Loucy (cell line): Measurements from ENCODE around the gene CIDEA.

Source experiments
- H2AFZ ChIP-seq: fragments of 200-600 bp; sonication (generic); 2 replicates; pipeline ENCODE4 v1.6.0; 2016; ENCODE audit warnings: antibody characterized with exemption, mild to moderate bottlenecking, low read length, moderate library complexity
- H3F3A ChIP-seq: fragments of 200-600 bp; 2 replicates; pipeline ENCODE4 v1.6.0; 2016; ENCODE audit warnings: antibody characterized with exemption, low read depth, mild to moderate bottlenecking
- H3K27me3 ChIP-seq: fragments of 200-600 bp; sonication (generic); 2 replicates; pipeline ENCODE4 v1.6.1; 2014; ENCODE audit warnings: low read length, mild to moderate bottlenecking; ENCODE audit not compliant: insufficient read depth, poor library complexity, severe bottlenecking
- H3K36me3 ChIP-seq: fragments of 200-600 bp; sonication (generic); 2 replicates; pipeline ENCODE4 v1.6.1; 2016; ENCODE audit warnings: low read length; ENCODE audit not compliant: insufficient read depth
- H3K4me1 ChIP-seq: fragments of 200-600 bp; sonication (generic); 2 replicates; pipeline ENCODE4 v1.5.1; 2014; ENCODE audit warnings: low read length, mild to moderate bottlenecking; ENCODE audit not compliant: insufficient read depth, poor library complexity, severe bottlenecking
- H3K4me2 ChIP-seq: fragments of 200-600 bp; sonication (generic); 2 replicates; pipeline ENCODE4 v1.6.0; 2014; ENCODE audit warnings: antibody characterized with exemption, low read length, low read depth, mild to moderate bottlenecking; ENCODE audit not compliant: poor library complexity, severe bottlenecking
- H3K4me3 ChIP-seq: fragments of 200-600 bp; sonication (generic); 2 replicates; pipeline ENCODE4 v1.5.1; 2014; ENCODE audit warnings: low read length, mild to moderate bottlenecking, mixed read lengths; ENCODE audit not compliant: poor library complexity, severe bottlenecking
- H3K79me2 ChIP-seq: fragments of 200-600 bp; sonication (generic); 2 replicates; pipeline ENCODE4 v1.6.1; 2014; ENCODE audit warnings: low read length; ENCODE audit not compliant: insufficient read depth
- H3K9ac ChIP-seq: fragments of 200-600 bp; sonication (generic); 2 replicates; pipeline ENCODE4 v1.6.0; 2014; ENCODE audit warnings: mild to moderate bottlenecking, low read depth, low read length, moderate library complexity; ENCODE audit not compliant: poor library complexity, severe bottlenecking
- H3K9me2 ChIP-seq: fragments of 200-600 bp; sonication (generic); replicated peaks from 2 replicates; pipeline ENCODE4 v1.6.1; 2016; ENCODE audit warnings: low read depth, low read length, mixed read lengths
- H3K9me3 ChIP-seq: fragments of 200-600 bp; sonication (generic); 2 replicates; pipeline ENCODE4 v1.6.1; 2014; ENCODE audit warnings: mild to moderate bottlenecking, antibody characterized with exemption, low read length, low read depth; ENCODE audit not compliant: insufficient read depth
- H4K20me1 ChIP-seq: fragments of 200-600 bp; sonication (generic); 2 replicates; pipeline ENCODE4 v1.6.0; 2014; ENCODE audit warnings: antibody characterized with exemption, low read length, mild to moderate bottlenecking; ENCODE audit not compliant: insufficient read depth, poor library complexity, severe bottlenecking
- CTCF ChIP-seq: fragments of 200-600 bp; sonication (generic); conservative IDR thresholded peaks from 2 replicates; pipeline ENCODE4 v1.5.1; 2014; ENCODE audit warnings: mild to moderate bottlenecking, antibody characterized with exemption, low read length
- EZH2phosphoT487 ChIP-seq: fragments of 200-600 bp; IDR thresholded peaks from 2 replicates; pipeline ENCODE4 v1.6.1; 2018; ENCODE audit warnings: antibody characterized with exemption, mild to moderate bottlenecking, moderate library complexity, borderline replicate concordance

Gene CIDEA

DNA sequence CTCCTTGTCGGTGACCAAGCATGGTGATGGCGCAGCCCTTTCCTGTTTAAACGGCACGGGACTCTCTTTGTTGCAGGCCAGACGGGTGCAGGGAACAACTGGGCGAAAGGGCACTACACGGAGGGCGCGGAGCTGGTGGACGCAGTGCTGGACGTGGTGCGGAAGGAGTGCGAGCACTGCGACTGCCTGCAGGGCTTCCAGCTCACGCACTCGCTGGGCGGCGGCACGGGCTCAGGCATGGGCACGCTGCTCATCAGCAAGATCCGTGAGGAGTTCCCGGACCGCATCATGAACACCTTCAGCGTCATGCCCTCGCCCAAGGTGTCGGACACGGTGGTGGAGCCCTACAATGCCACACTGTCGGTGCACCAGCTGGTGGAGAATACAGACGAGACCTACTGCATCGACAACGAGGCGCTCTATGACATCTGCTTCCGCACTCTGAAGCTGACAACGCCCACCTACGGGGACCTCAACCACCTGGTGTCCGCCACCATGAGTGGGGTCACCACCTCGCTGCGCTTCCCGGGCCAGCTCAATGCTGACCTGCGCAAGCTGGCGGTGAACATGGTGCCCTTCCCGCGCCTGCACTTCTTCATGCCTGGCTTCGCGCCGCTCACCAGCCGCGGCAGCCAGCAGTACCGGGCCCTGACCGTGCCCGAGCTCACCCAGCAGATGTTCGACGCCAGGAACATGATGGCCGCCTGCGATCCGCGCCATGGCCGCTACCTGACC lies 71.0 kb downstream of the CIDEA start:
- H3K27me3 ChIP-seq, result no peaks in the 10 kb centered on the region
- no peak overlapping the region for H2AFZ ChIP-seq
- no peaks in the 10 kb centered on the region for H3K4me1 ChIP-seq
- H3F3A ChIP-seq, result no peaks in the 10 kb centered on the region
- H3K4me2 ChIP-seq, result no peak overlapping the region
- no peak overlapping the region for H3K4me3 ChIP-seq
- H3K9me3 ChIP-seq, result no peaks in the 10 kb centered on the region
- H3K36me3 ChIP-seq, result peaks cover 40% of the 10 kb centered on the region; the same call in 1 of the 2 replicates
- H4K20me1 ChIP-seq, result no peaks in the 10 kb centered on the region
- H3K9me2 ChIP-seq, result no peaks in the 10 kb centered on the region
- no peak overlapping the region for H3K9ac ChIP-seq
- H3K79me2 ChIP-seq, result no peaks in the 10 kb centered on the region
- TF ChIP-seq CTCF, result no peak

DNA sequence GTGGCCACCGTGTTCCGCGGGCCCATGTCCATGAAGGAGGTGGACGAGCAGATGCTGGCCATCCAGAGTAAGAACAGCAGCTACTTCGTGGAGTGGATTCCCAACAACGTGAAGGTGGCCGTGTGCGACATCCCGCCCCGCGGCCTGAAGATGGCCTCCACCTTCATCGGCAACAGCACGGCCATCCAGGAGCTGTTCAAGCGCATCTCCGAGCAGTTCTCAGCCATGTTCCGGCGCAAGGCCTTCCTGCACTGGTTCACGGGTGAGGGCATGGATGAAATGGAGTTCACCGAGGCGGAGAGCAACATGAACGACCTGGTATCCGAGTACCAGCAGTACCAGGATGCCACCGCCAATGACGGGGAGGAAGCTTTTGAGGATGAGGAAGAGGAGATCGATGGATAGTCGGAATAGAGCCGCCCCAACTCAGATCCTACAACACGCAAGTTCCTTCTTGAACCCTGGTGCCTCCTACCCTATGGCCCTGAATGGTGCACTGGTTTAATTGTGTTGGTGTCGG lies 71.6 kb downstream of the CIDEA start:
- H3F3A ChIP-seq, result no peaks in the 10 kb centered on the region
- no peaks in the 10 kb centered on the region for H4K20me1 ChIP-seq
- peaks cover 40% of the 10 kb centered on the region; the same call in 1 of the 2 replicates for H3K36me3 ChIP-seq
- no peaks in the 10 kb centered on the region for H3K27me3 ChIP-seq
- no peak overlapping the region for H3K4me3 ChIP-seq
- no peaks in the 10 kb centered on the region for H3K4me1 ChIP-seq
- H3K79me2 ChIP-seq, result no peaks in the 10 kb centered on the region
- H3K9me2 ChIP-seq, result no peaks in the 10 kb centered on the region
- no peak overlapping the region for H3K9ac ChIP-seq
- TF ChIP-seq EZH2phosphoT487 (no peak), CTCF (no peak)
- H3K9me3 ChIP-seq, result no peaks in the 10 kb centered on the region
- H2AFZ ChIP-seq, result no peak overlapping the region
- H3K4me2 ChIP-seq, result no peak overlapping the region

GRCh38 chr18:12326711-12327460 lies 72.7 kb downstream of the CIDEA start:
- H3K9me3 ChIP-seq, result no peaks in the 10 kb centered on the region
- H3K27me3 ChIP-seq, result no peaks in the 10 kb centered on the region
- H2AFZ ChIP-seq, result no peak overlapping the region
- no peaks in the 10 kb centered on the region for H3K9me2 ChIP-seq
- no peaks in the 10 kb centered on the region for H3F3A ChIP-seq
- no peaks in the 10 kb centered on the region for H3K79me2 ChIP-seq
- H3K4me2 ChIP-seq, result no peak overlapping the region
- H4K20me1 ChIP-seq, result no peaks in the 10 kb centered on the region
- no peaks in the 10 kb centered on the region for H3K4me1 ChIP-seq
- no peak for TF ChIP-seq CTCF
- no peak for TF ChIP-seq EZH2phosphoT487
- H3K36me3 ChIP-seq, result peaks cover 40% of the 10 kb centered on the region; the same call in 1 of the 2 replicates
- no peak overlapping the region for H3K9ac ChIP-seq
- H3K4me3 ChIP-seq, result no peak overlapping the region
